HG02763 (cell line): ENCODE measurements around the gene MCRIP1.
"Not testable (repeated sequence)": the region's sequence is repeated elsewhere in the genome, so short reads cannot be mapped to it uniquely, and the experiment has no call there.

Source experiments
- ATAC-seq: cut with Tn5 transposase; IDR thresholded peaks from one replicate; pipeline ENCODE4 v1.9.1; 2021; ENCODE audit warnings: mild to moderate bottlenecking, moderate library complexity; ENCODE audit not compliant: unreplicated experiment

MCRIP1 gene

GRCh38 chr17:81842725-81843504 is 9.8 kb upstream of the MCRIP1 start:
- no peak for ATAC-seq

- ATAC-seq = no peak
These were observed 9.3 kb upstream of the MCRIP1 start for GRCh38 chr17:81842378-81842724.

GRCh38 chr17:81841866-81842265 is 8.8 kb upstream of the MCRIP1 start:
- no peak for ATAC-seq

GRCh38 chr17:81840826-81841778 is 8.0 kb upstream of the MCRIP1 start:
- ATAC-seq = no peak

- not testable (repeated sequence) for ATAC-seq
These were observed 7.0 kb upstream of the MCRIP1 start for GRCh38 chr17:81840059-81840458.

- ATAC-seq = no peak
These were observed 6.2 kb upstream of the MCRIP1 start for GRCh38 chr17:81839301-81839700.

- ATAC-seq = no peak
These were observed 5.7 kb upstream of the MCRIP1 start for GRCh38 chr17:81838753-81839255.

GRCh38 chr17:81837641-81838040 is 4.5 kb upstream of the MCRIP1 start:
- no peak for ATAC-seq

- ATAC-seq = no peak
These were observed 1.8 kb upstream of the MCRIP1 start, which contains the start of gene PPP1R27 for GRCh38 chr17:81834831-81835267. TSS of gene PPP1R27 (minus strand) at chr17:81835050. CDS start at chr17:81834953, 97 bp downstream.

- ATAC-seq = no peak
These were observed 1.1 kb upstream of the MCRIP1 start for GRCh38 chr17:81833921-81834830.

- ATAC-seq = no peak
These were observed 407 bp downstream of the MCRIP1 start for GRCh38 chr17:81832608-81833159.

- ATAC-seq = no peak
These were observed 1.0 kb downstream of the MCRIP1 start for GRCh38 chr17:81831957-81832607.

- no peak for ATAC-seq
These were observed 1.5 kb downstream of the MCRIP1 start for GRCh38 chr17:81831563-81831956.

GRCh38 chr17:81829858-81830257 is 3.2 kb downstream of the MCRIP1 start:
- ATAC-seq = no peak

GRCh38 chr17:81828656-81829055 is 4.4 kb downstream of the MCRIP1 start:
- ATAC-seq = no peak

- no peak for ATAC-seq
These were observed 7.1 kb downstream of the MCRIP1 start for GRCh38 chr17:81825841-81826466.

GRCh38 chr17:81824595-81824994 is 8.5 kb downstream of the MCRIP1 start:
- ATAC-seq = no peak

GRCh38 chr17:81823820-81824550 is 9.1 kb downstream of the MCRIP1 start:
- ATAC-seq = no peak
